Tibial nerve (tissue), 4 donors: ENCODE data around the gene KRTAP5-9.
"Not testable (repeated sequence)": the region's sequence is repeated elsewhere in the genome, so short reads cannot be mapped to it uniquely, and the experiment has no call there.

Experiments
- CTCF ChIP-seq, 5 experiments: fragments of 200-600 bp in 3 of 5; fragments of 450-650 bp in 2 of 5; sonication (generic) in 3 of 5; IDR thresholded peaks; one replicate each; pipeline ENCODE4 v1.5.1; 2016 to 2019; ENCODE audit warnings: antibody characterized with exemption in 5 of 5, mild to moderate bottlenecking in 3 of 5, moderate library complexity in 2 of 5
- EP300 ChIP-seq, 2 donors: sonication (generic); formaldehyde crosslinking; IDR thresholded peaks; one replicate each; pipeline ENCODE4 v1.6.1; 2017; ENCODE audit warnings: antibody characterized with exemption in 2 of 2, mild to moderate bottlenecking in 1 of 2
- POLR2A ChIP-seq, 2 donors: fragments of 450-650 bp; IDR thresholded peaks; one replicate each; pipeline ENCODE4 v1.6.1; 2017; ENCODE audit warnings: antibody characterized with exemption in 2 of 2, mild to moderate bottlenecking in 2 of 2, moderate library complexity in 2 of 2

GRCh38 chr11:71588822-71589545 is 40.8 kb downstream of the KRTAP5-9 start:
- not testable (repeated sequence) for TF ChIP-seq CTCF, POLR2A, EP300 (IDR thresholded peaks at IDR 0.05)
